Neuron (in vitro differentiated cells): ENCODE data around the gene GRAMD1A.
A peak's percentile ranks its signal among the peaks of the same experiment; 100 is the strongest.
"Not testable (repeated sequence)": the region's sequence is repeated elsewhere in the genome, so short reads cannot be mapped to it uniquely, and the experiment has no call there.

Source experiments
- H2AFZ ChIP-seq: one replicate; pipeline ENCODE4 v1.6.1; 2013; ENCODE audit warnings: low read depth, mild to moderate bottlenecking, inconsistent platforms, low read length, moderate library complexity
- H3K27me3 ChIP-seq: one replicate; pipeline ENCODE4 v1.6.1; 2013; ENCODE audit warnings: low read length; ENCODE audit not compliant: insufficient read depth
- H3K36me3 ChIP-seq: one replicate; pipeline ENCODE4 v1.6.1; 2013; ENCODE audit warnings: low read length; ENCODE audit not compliant: insufficient read depth
- H3K4me1 ChIP-seq: one replicate; pipeline ENCODE4 v1.6.1; 2013; ENCODE audit warnings: low read length; ENCODE audit not compliant: insufficient read depth
- H3K4me3 ChIP-seq: 2 replicates; pipeline ENCODE4 v1.5.1; 2013; ENCODE audit warnings: mild to moderate bottlenecking, low read length, moderate library complexity
- H3K9me3 ChIP-seq: one replicate; pipeline ENCODE4 v1.6.1; 2013; ENCODE audit warnings: low read length

GRAMD1A gene

GRCh38 chr19:35023428-35023827, 23.3 kb downstream of the GRAMD1A start:
- Histone ChIP-seq H3K9me3 (no peaks in the 10 kb centered on the region), H2AFZ (no peak overlapping the region), H3K36me3 (peaks cover 80% of the 10 kb centered on the region), H3K4me1 (no peaks in the 10 kb centered on the region), H3K27me3 (no peaks in the 10 kb centered on the region), H3K4me3 (no peak overlapping the region)

- Histone ChIP-seq H3K4me3 (no peak overlapping the region), H3K9me3 (no peaks in the 10 kb centered on the region), H3K36me3 (peaks cover 75% of the 10 kb centered on the region), H2AFZ (no peak overlapping the region), H3K4me1 (no peaks in the 10 kb centered on the region), H3K27me3 (no peaks in the 10 kb centered on the region)
These were observed 24.0 kb downstream of the GRAMD1A start for GRCh38 chr19:35024095-35024494.

- Histone ChIP-seq H3K4me1 (peaks cover 2% of the 10 kb centered on the region), H3K36me3 (peaks cover 58% of the 10 kb centered on the region), H2AFZ (no peak overlapping the region), H3K9me3 (no peaks in the 10 kb centered on the region), H3K4me3 (no peak overlapping the region), H3K27me3 (peaks cover 2% of the 10 kb centered on the region)
These were observed 25.8 kb downstream of the GRAMD1A start for GRCh38 chr19:35025969-35026368.

- H3K4me1 ChIP-seq = peaks cover 6% of the 10 kb centered on the region
- peaks cover 53% of the 10 kb centered on the region for H3K36me3 ChIP-seq
- H3K4me3 ChIP-seq = no peak overlapping the region
- H2AFZ ChIP-seq = no peak overlapping the region
- H3K9me3 ChIP-seq = no peaks in the 10 kb centered on the region
- peaks cover 6% of the 10 kb centered on the region for H3K27me3 ChIP-seq
These were observed 26.3 kb downstream of the GRAMD1A start for GRCh38 chr19:35026418-35026817.

- no peaks in the 10 kb centered on the region for H3K9me3 ChIP-seq
- H2AFZ ChIP-seq = no peak overlapping the region
- peaks cover 9% of the 10 kb centered on the region for H3K4me1 ChIP-seq
- peaks cover 12% of the 10 kb centered on the region for H3K27me3 ChIP-seq
- peaks cover 47% of the 10 kb centered on the region for H3K36me3 ChIP-seq
- H3K4me3 ChIP-seq = no peak overlapping the region
These were observed 26.9 kb downstream of the GRAMD1A start for GRCh38 chr19:35027009-35027408.

GRCh38 chr19:35027851-35028599, 27.9 kb downstream of the GRAMD1A start:
- peaks cover 9% of the 10 kb centered on the region for H3K4me1 ChIP-seq
- H3K4me3 ChIP-seq = no peak overlapping the region
- H3K36me3 ChIP-seq = peaks cover 39% of the 10 kb centered on the region
- H2AFZ ChIP-seq = no peak overlapping the region
- H3K27me3 ChIP-seq = peaks cover 22% of the 10 kb centered on the region
- H3K9me3 ChIP-seq = no peaks in the 10 kb centered on the region

GRCh38 chr19:35028600-35028885, 28.4 kb downstream of the GRAMD1A start:
- H3K4me3 ChIP-seq, H3K4me1 ChIP-seq, H3K9me3 ChIP-seq, H2AFZ ChIP-seq: not testable (repeated sequence)
- peaks cover 34% of the 10 kb centered on the region for H3K36me3 ChIP-seq
- H3K27me3 ChIP-seq = peaks cover 26% of the 10 kb centered on the region

- H3K27me3 ChIP-seq = peaks cover 26% of the 10 kb centered on the region
- not testable (repeated sequence) for H3K4me1 ChIP-seq, H2AFZ ChIP-seq, H3K9me3 ChIP-seq, H3K4me3 ChIP-seq
- H3K36me3 ChIP-seq = peaks cover 26% of the 10 kb centered on the region
These were observed 29.2 kb downstream of the GRAMD1A start for GRCh38 chr19:35029275-35029736.

GRCh38 chr19:35029737-35030256, 29.7 kb downstream of the GRAMD1A start:
- peaks cover 26% of the 10 kb centered on the region for H3K27me3 ChIP-seq
- peaks cover 25% of the 10 kb centered on the region for H3K36me3 ChIP-seq
- H3K4me3 ChIP-seq = peak overlapping the region; percentile 43
- H2AFZ ChIP-seq = no peak overlapping the region
- H3K9me3 ChIP-seq = no peaks in the 10 kb centered on the region
- H3K4me1 ChIP-seq = peaks cover 9% of the 10 kb centered on the region

GRCh38 chr19:35030257-35031071, 30.3 kb downstream of the GRAMD1A start, which contains the start of gene SCN1B:
TSS of gene SCN1B (plus strand) at chr19:35030470. CDS start at chr19:35030821, 351 bp downstream.
- H3K9me3 ChIP-seq = no peaks in the 10 kb centered on the region
- peak within 1 kb of the TSS; percentile 43 for H3K4me3 ChIP-seq
- H3K36me3 ChIP-seq = peaks cover 22% of the 10 kb centered on the region
- H3K4me1 ChIP-seq = peaks cover 9% of the 10 kb centered on the region
- peaks cover 26% of the 10 kb centered on the region for H3K27me3 ChIP-seq
- peak within 1 kb of the TSS; percentile 42 for H2AFZ ChIP-seq

GRCh38 chr19:35031072-35031881, 31.2 kb downstream of the GRAMD1A start:
- Histone ChIP-seq H3K4me3 (peak overlapping the region; percentile 43), H3K36me3 (peaks cover 22% of the 10 kb centered on the region), H3K9me3 (no peaks in the 10 kb centered on the region), H2AFZ (peak overlapping the region; percentile 42), H3K4me1 (peaks cover 9% of the 10 kb centered on the region), H3K27me3 (peaks cover 26% of the 10 kb centered on the region)

- Histone ChIP-seq H3K36me3 (peaks cover 11% of the 10 kb centered on the region), H3K4me1 (peaks cover 9% of the 10 kb centered on the region), H3K4me3 (no peak overlapping the region), H2AFZ (no peak overlapping the region), H3K27me3 (peaks cover 26% of the 10 kb centered on the region), H3K9me3 (no peaks in the 10 kb centered on the region)
These were observed 32.3 kb downstream of the GRAMD1A start for GRCh38 chr19:35032356-35032865.
